Measurements from ENCODE around the gene HPCAL1. TPM values are rescaled to one million over a fixed set of nuclear protein-coding genes. Genes with fewer than 3 reads are reported as not detected.
"Not testable (repeated sequence)": the region's sequence is repeated elsewhere in the genome, so short reads cannot be mapped to it uniquely, and the experiment has no call there.

Gene HPCAL1
- total RNA-seq, 1 donor, result 34.4 TPM

- DNase-seq (ENCODE audit: low read depth), result no peak
- H3K4me3 ChIP-seq (ENCODE audit: low read depth, low read length), result no peak overlapping the region
- no peak for TF ChIP-seq CTCF (IDR thresholded peaks at IDR 0.05; ENCODE audit: insufficient read depth, low read length)
Measured at GRCh38 chr2:10256515-10257031, 46.1 kb upstream of the HPCAL1 start.

DNA sequence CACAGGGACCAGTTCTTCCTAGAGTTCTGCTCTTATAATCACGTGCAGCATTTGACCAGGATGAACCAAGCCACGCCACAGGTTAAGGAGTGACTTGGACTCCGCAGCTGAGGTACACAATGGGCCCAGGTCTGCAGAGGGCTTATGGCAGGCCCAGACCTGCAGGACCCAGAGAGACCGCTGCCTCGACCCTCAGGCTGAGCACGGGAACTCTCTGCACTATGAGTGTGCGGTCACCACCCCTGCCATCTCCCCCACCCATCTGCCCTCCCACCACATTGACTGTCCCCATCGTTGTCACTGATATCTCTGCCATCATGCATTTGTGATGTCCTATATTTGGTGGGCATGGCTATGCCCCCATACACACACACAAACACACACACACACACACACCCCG is 45.7 kb upstream of the HPCAL1 start:
- DNase-seq (ENCODE audit: low read depth), result no peak
- no peak for TF ChIP-seq CTCF (IDR thresholded peaks at IDR 0.05; ENCODE audit: insufficient read depth, low read length)

GRCh38 chr2:10257500-10258147 is 45.1 kb upstream of the HPCAL1 start:
- DNase-seq (ENCODE audit: low read depth), result no peak
- no peak overlapping the region for H3K4me3 ChIP-seq (ENCODE audit: low read depth, low read length)
- TF ChIP-seq CTCF (IDR thresholded peaks at IDR 0.05; ENCODE audit: insufficient read depth, low read length), result no peak

More for the DNA sequence above, 45.7 kb upstream of the HPCAL1 start:
- H3K4me3 ChIP-seq (ENCODE audit: low read depth, low read length), result no peak overlapping the region

- no peak for TF ChIP-seq CTCF (IDR thresholded peaks at IDR 0.05; ENCODE audit: insufficient read depth, low read length)
- DNase-seq (ENCODE audit: low read depth), result no peak
- H3K4me3 ChIP-seq (ENCODE audit: low read depth, low read length), result no peak overlapping the region
Measured at GRCh38 chr2:10258326-10258725, 44.4 kb upstream of the HPCAL1 start.

GRCh38 chr2:10258726-10259125 is 44.0 kb upstream of the HPCAL1 start:
- no peak for DNase-seq (ENCODE audit: low read depth)
- H3K4me3 ChIP-seq (ENCODE audit: low read depth, low read length), result no peak overlapping the region
- no peak for TF ChIP-seq CTCF (IDR thresholded peaks at IDR 0.05; ENCODE audit: insufficient read depth, low read length)

- H3K4me3 ChIP-seq (ENCODE audit: low read depth, low read length), result no peak overlapping the region
- TF ChIP-seq CTCF (IDR thresholded peaks at IDR 0.05; ENCODE audit: insufficient read depth, low read length), result no peak
- DNase-seq (ENCODE audit: low read depth), result no peak
Measured at GRCh38 chr2:10260130-10260529, 42.6 kb upstream of the HPCAL1 start.

DNA sequence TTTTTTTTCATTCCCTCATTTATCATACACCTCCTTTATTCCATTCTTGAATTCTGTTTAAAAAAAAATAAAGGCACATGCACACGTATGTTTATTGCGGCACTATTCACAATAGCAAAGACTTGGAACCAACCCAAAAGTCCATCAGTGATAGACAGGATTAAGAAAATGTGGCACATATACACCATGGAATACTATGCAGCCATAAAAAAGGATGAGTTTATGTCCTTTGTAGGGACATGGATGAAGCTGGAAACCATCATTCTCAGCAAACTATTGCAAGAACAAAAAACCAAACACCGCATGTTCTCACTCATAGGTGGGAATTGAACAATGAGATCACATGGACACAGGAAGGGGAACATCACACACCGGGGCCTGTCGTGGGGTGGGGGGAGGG is 39.2 kb upstream of the HPCAL1 start:
- H3K4me3 ChIP-seq (ENCODE audit: low read depth, low read length), result not testable (repeated sequence)

More for the DNA sequence above, 39.2 kb upstream of the HPCAL1 start:
- not testable (repeated sequence) for DNase-seq (ENCODE audit: low read depth)

Data from fibroblast of the aortic adventitia (primary cell).